GM18526 (cell line): ENCODE measurements around the gene SRM.
A peak's percentile ranks its signal among the peaks of the same experiment; 100 is the strongest.

Experiments
- POLR2A ChIP-seq: IDR thresholded peaks from 3 replicates; pipeline ENCODE4 v1.6.1; 2011; ENCODE audit not compliant: insufficient read length; ENCODE audit errors: extremely low read depth

The SRM gene

DNA sequence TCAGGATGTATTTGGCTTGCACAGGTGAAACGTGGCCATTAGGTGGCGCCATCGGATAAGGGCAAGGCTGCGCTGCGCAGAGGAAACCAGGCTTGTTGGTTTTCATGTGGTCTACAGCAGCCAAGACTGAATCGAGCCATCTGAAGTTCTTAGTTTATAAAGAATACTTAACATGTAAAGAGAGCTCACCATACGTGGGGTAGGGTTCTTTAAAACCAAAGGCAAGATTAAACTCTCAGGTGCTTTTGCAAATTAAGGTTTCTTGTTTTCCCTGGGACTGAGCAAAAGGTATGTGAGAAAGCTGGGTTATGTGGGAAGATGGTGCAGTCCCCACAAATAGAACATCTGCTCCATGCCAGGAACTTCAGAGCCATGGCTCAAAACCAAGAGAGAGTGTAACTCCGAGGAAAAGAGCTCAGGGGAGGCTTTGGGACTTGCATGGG, 22.1 kb downstream of the SRM start:
- no peak for TF ChIP-seq POLR2A

DNA sequence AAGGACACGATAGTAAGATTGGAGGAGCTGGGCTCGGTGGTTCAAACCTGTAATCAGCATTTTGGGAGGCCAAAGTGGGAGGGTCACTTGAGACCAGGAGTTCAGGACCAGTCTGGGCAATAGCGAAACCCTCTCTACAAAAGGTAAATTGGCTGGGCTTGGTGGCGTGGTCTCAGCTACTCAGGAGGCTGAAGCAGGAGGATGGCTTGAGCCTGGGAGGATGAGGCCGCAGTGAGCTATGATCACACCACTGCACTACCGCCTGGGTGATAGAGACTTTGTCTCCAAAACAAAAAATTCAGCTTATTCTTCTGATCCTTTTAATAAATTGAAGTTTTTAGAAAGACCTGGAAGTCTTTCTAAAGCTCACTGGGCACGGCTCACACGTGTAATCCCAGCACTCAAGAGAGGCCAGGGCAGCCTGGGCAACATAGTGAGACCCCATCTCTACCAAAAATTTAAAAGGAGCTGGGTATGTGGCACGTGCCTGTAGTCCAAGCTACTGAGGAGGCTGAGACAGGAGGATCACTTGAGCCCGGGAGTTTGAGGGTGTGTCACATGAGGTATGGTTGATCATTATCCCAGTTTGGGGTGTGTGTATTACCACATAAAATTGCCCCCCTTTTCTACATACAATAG, 28.1 kb downstream of the SRM start:
- peak; percentile 11 for TF ChIP-seq POLR2A

DNA sequence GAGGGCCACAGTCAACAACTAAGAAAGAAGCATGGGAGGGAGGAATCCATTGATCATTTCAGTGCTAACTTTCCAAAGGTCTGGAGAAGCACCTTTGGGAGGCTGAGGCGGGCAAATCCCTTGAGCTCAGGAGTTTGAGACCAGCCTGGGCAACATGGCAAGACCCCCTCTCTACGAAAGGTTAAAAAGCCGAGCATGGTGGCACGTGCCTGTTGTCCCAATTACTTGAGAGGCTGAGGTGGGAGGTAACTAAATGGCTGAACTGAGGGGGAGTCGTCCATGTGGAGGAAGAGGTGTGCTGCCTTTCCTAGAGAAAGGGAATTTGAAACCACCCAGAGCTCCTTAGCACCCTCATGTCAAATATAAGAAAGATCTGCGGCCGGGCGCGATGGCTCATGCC, 29.0 kb downstream of the SRM start:
- no peak for TF ChIP-seq POLR2A

DNA sequence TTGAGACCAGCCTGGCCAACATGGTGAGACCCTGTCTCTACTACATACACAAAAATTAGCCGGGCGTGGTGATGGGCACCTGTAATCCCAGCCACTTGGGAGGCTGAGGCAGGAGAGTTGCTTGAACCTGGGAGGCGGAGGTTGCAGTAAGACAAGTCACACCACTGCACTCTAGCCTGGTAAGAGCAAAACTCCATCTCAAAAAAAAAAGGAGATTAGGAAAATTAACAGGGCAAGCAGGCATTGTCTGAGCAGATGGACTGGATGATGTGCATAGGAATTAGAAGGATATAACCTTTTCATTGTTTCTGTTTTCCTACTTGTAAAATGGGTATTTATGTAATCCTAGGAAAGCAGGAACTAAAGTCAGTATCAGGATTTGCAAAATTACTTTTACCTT, 31.8 kb downstream of the SRM start:
- TF ChIP-seq POLR2A, result no peak

DNA sequence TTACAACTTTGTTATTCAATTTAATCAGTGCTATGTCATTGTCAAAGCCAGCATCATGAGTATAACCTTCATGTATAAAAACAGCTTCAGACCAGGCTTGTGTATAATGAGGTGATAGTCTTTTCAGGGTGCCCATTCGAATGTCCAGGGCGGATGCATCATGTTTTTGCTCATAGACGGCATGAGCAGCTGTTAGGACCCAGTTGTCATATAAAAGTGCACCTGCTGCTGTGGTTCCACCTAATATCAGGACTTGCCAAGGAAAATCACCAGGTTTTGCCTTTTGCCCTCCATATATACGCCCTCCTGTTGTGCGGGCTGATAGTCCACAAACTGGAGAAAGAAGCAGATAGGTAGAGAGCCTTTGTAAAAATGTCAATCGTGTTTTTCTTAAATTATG, 32.5 kb downstream of the SRM start:
- TF ChIP-seq POLR2A, result no peak

DNA sequence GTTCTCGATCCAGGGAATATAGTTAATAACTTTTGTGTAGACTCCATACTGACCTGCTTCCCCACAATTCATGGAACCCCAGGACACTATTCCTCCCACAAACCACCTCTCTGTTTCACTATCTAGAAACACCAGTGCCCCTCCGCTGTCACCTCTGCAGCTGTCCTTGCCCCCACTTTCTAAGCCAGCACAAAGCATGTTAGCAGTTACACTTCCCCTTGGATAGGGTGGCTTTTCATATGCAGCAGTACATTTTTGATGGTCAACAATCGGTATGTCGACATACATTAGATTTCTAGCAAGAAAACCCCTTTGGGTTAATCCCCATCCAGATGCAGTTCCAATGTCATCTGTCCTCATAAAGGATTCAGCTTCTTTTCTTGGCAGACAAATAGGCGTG, 32.9 kb downstream of the SRM start:
- no peak for TF ChIP-seq POLR2A

DNA sequence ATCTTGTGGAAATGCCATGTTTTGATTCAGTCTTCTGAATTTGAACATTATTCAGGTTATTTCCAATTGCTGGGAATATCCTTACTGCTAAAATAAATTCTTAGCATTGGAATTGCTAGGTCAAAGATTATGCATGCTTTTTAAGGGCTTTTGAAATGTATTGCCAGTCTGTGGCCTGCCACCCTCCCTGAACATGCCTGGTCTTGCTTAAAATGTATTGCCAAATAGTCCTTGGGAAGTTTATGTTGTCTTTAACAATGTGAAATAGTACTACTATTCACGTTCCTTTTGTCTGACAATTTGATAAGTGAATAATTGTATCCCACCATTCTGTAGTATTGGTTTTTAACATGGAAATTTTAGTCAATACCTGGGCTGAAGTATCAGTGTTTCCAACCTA, 33.8 kb downstream of the SRM start:
- no peak for TF ChIP-seq POLR2A

DNA sequence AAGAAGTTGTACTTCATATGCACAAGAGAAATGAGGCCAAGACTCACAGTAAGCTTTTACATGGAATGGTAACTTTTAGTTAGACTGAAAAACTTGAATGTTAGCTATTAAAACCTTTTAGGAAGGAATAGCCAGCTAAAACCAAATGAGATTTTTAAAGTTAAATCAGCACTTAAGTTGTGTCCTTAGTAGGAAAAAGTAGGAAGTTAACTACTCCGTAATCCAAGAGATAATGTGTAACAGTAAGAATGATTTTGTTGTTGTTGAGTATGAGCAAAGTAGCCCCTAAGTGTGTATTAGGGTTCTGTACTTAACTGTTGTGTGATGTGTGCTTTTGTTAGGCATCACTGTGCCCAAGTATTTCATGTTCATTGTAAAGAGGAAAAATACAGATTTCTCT, 34.2 kb downstream of the SRM start:
- no peak for TF ChIP-seq POLR2A

DNA sequence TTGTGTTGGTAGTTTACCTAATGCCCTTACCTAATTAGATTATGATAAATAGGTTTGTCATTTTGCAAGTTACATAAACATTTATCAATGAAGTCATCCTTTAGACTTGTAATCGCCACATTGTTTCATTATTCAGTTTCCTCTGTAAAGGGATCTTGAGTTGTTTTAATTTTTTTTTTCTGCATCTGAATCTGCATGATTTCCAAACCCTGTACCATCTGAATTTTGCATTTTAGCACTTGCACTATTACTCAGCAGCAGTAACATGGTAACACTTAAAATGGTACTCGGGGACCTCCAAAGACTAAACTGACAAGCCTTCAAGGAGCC, 35.0 kb downstream of the SRM start:
- TF ChIP-seq POLR2A, result no peak

DNA sequence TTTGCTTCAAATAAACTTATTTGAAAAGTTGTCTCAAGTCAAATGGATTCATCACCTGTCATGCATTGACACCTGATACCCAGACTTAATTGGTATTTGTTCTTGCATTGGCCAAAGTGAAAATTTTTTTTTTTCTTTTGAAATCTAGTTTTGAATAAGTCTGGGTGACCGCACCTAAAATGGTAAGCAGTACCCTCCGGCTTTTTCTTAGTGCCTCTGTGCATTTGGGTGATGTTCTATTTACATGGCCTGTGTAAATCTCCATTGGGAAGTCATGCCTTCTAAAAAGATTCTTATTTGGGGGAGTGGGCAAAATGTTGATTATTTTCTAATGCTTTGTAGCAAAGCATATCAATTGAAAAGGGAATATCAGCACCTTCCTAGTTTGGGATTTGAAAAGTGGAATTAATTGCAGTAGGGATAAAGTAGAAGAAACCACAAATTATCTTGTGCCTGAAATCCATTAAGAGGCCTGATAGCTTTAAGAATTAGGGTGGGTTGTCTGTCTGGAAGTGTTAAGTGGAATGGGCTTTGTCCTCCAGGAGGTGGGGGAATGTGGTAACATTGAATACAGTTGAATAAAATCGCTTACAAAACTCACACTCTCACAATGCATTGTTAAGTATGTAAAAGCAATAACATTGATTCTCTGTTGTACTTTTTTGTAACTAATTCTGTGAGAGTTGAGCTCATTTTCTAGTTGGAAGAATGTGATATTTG, 35.5 kb downstream of the SRM start:
- no peak for TF ChIP-seq POLR2A

DNA sequence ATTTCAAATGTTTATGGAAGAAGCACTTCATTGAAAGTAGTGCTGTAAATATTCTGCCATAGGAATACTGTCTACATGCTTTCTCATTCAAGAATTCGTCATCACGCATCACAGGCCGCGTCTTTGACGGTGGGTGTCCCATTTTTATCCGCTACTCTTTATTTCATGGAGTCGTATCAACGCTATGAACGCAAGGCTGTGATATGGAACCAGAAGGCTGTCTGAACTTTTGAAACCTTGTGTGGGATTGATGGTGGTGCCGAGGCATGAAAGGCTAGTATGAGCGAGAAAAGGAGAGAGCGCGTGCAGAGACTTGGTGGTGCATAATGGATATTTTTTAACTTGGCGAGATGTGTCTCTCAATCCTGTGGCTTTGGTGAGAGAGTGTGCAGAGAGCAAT, 36.6 kb downstream of the SRM start:
- no peak for TF ChIP-seq POLR2A

DNA sequence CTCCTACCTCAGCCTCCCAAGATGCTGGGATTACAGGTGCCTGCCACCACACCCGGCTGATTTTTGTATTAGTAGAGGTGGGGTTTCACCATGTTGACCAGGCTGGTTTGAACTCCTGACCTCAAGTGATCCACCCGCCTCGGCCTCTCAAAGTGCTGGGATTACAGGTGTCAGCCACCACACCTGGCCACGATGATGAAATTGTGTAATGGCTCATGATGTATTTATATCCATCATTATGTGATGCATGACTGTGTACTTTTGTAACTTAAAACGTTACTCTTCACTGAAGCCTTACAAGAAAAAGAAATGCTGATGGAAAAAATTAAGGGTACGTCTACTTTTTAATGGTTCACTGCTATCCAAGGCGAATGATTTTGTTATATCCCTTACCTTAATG, 39.8 kb downstream of the SRM start:
- TF ChIP-seq POLR2A, result no peak

DNA sequence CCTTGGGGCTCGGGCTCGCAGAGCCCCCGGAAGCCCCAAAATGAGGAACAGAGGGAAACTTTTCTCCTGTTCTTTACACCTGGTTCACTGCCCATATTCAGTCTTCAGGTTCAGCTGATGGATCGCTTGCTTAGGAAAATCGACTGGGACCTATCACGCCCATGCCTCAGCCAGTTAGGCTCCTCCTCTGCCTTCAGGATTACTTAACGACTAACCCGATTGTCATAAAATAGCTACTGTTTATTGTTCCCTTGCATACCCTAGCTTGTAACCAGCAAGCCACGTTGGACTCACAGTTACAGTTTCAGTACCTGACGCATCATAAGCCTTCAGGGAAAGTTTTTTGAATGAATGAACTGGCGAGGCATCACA, 46.7 kb downstream of the SRM start:
- no peak for TF ChIP-seq POLR2A

DNA sequence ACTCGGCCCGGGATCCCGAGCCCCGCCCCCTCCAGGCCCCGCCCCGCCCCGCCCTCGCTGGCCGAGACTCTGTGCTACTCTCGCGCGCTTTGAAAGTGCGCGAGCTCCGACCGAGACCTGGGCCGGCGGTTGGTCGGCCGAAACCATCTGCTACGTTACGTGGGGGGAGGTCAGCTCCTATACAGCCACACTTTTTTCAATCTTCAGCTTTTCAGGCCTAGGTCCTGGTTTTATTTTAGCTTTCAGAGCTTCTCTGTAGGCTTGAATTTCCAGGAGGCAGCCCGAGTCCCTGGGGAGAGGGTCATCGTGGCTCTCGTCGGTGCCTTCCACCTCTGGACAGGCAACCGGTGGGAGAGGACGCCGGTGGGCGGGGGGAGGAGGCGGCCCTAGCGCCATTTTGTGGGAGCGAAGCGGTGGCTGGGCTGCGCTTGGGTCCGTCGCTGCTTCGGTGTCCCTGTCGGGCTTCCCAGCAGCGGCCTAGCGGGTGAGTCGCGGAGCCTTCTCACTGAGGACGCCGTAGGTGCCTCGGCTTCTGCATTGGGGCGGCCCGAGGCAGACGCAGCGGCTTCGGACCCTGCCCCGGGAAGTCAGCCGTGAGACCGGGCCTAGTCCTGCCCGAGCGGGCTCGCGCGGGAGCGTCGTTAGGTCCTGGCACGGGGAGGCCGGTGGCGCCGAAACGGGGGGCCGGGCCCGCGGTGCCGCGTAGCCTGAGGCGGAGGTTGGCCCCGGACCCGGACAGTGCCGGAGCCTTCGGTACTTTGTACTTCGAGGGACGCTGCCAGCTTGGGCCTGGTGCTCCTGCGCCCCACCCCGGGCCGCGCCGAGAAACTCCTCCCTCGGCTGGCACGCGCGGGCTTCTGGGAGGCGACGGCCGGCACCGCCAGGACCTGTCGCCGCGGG, 47.3 kb downstream of the SRM start, which contains the start of gene TARDBP:
Gene TARDBP, plus strand, starts transcription at position 395 of the 900 bp plus-strand sequence. CDS start 1,074 bp downstream, outside the sequence.
- peak; percentile 83 for TF ChIP-seq POLR2A
